OCI-LY1 (cell line): ENCODE results near the gene PRR33.

ENCODE experiments used
- CTCF ChIP-seq: fragments of 200-600 bp; sonication (generic), shearing (Covaris generic); IDR thresholded peaks from 2 replicates; pipeline ENCODE4 v1.5.1; 2017; ENCODE audit warnings: mild to moderate bottlenecking, antibody characterized with exemption, low read length, moderate library complexity, mixed read lengths
- EZH2 ChIP-seq: fragments of 200-600 bp; sonication (generic), shearing (Covaris generic); IDR thresholded peaks from 2 replicates; pipeline ENCODE4 v1.8.0; 2017; ENCODE audit warnings: borderline replicate concordance, mixed run types, mild to moderate bottlenecking, antibody characterized with exemption, low read length, moderate library complexity, mixed read lengths

DNA sequence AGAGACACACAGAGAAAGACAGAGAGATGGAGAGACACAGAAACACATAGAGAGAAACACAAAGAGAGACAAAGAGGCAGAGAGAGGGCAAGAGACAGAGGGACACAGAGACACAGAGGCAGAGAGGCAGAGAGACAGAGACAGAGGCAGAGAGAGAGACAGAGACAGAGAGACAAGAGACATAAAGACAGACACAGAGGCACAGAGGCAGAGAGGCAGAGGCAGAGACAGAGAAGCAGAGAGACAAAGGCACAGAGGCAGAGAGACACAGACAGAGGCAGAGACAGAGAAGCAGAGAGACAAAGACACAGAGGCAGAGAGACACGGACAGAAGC, 46.6 kb downstream of the PRR33 start:
- no peak for TF ChIP-seq CTCF
- TF ChIP-seq EZH2, result no peak
